Adrenal gland (tissue), 12 donors: Measurements from ENCODE around the gene AXIN1. TPM values are rescaled to one million over a fixed set of nuclear protein-coding genes. Genes with fewer than 3 reads are reported as not detected.

ENCODE experiments used
- DNase-seq, 7 donors: peaks; one replicate each; pipeline ENCODE4 v3.0.0-alpha.2; 2019 to 2020
- H3K27ac ChIP-seq, 5 donors: fragments of 200-600 bp; sonication (generic) in 4 of 5; 1 replicate in 3 of 5; 2 replicates in 2 of 5; pipeline versions ENCODE4 v1.5.1 to v1.8.0; 2016 to 2020; ENCODE audit warnings: mild to moderate bottlenecking in 1 of 5
- H3K27me3 ChIP-seq: fragments of 200-600 bp; 2 replicates; pipeline ENCODE4 v1.8.0; 2021
- H3K36me3 ChIP-seq, 2 donors: fragments of 200-600 bp; replicated peaks in 1 of 2; 1 replicate in 1 of 2; 2 replicates in 1 of 2; pipeline versions ENCODE4 v1.5.1 to v1.8.0; 2018 to 2022
- H3K4me1 ChIP-seq, 2 donors: fragments of 200-600 bp; replicated peaks in 1 of 2; 1 replicate in 1 of 2; 2 replicates in 1 of 2; pipeline versions ENCODE4 v1.5.1 to v1.8.0; 2018 to 2021
- H3K4me3 ChIP-seq, 4 donors: fragments of 200-600 bp; sonication (generic) in 3 of 4; one replicate each; pipeline ENCODE4 v1.5.1; 2016 to 2018
- H3K9me3 ChIP-seq, 3 donors: fragments of 200-600 bp; sonication (generic) in 1 of 3; replicated peaks in 1 of 3; 1 replicate in 2 of 3; 2 replicates in 1 of 3; pipeline versions ENCODE4 v1.5.1 to v1.8.0; 2016 to 2021
- POLR2A ChIP-seq, 2 donors: fragments of 450-650 bp; IDR thresholded peaks; one replicate each; pipeline ENCODE4 v1.6.1; 2017; ENCODE audit warnings: antibody characterized with exemption in 2 of 2, mild to moderate bottlenecking in 2 of 2, moderate library complexity in 1 of 2
- WGBS, 4 donors: extraction: QIAGEN DNeasy Blood & Tissue Kit in 2 of 4; methylation state at CpG; one replicate each; pipeline versions ENCODE4 v1.1.5 to v1.1.7; 2013 to 2017; 5-methylcytosine and 5-hydroxymethylcytosine counted together
- intact Hi-C, 2 donors: fragments of 100-400 bp; cut with DNase I; formaldehyde crosslinking; loops; one replicate each; pipeline versions ENCODE4 v1.14.1 to v1.15.0; 2022 to 2023
- polyA plus RNA-seq, 3 donors: library from polyadenylated mRNA; stranded (reverse); fragments of 200-250 nt in 2 of 3; fragments of 350-450 nt in 1 of 3; fragmentation: Illumina TruSeq in 1 of 3; extraction: RNeasy Lipid Tissue Mini Kit (QIAGEN cat#74804) in 1 of 3; gene quantifications; one replicate each; pipeline ENCODE4 v1.2.3, GENCODE V29; 2013 to 2014
- total RNA-seq, 9 donors: library from RNA; depleted of rRNA in 4 of 9; stranded (reverse); fragments of >200 nt in 4 of 9; fragments of 120-200 nt in 1 of 9; fragmentation: NEBNext Ultra II Directional in 1 of 9; extraction: Animal tissue kit (Norgen Biotek cat#: 25700) in 1 of 9; gene quantifications; one replicate each; pipeline versions ENCODE4 v1.1.0 to v1.2.4, GENCODE V29; 2013 to 2023
- TF ChIP-seq, protein P1 (sequence below), 6 experiments: fragments of 450-650 bp in 4 of 6; fragments of 200-600 bp in 2 of 6; sonication (generic) in 1 of 6; IDR thresholded peaks; 1 replicate in 5 of 6; 2 replicates in 1 of 6; pipeline versions ENCODE4 v1.5.1 to v1.8.0; 2016 to 2021; ENCODE audit warnings: antibody characterized with exemption in 6 of 6, mild to moderate bottlenecking in 2 of 6, moderate library complexity in 1 of 6
- donor health status: healthy with polysubstance abuse.
- donor health status: Bipolar disorder and iron deficiency.
- donor health status: DM: yes; HTN: yes; CAD: no.
- donor health status: DM: no; HTN: no; CAD: no.
- donor health status: DM: no; HTN: no; CAD: no.
- donor health status: DM: yes; HTN: yes; CAD: no.

AXIN1 gene
- total and polyA plus RNA-seq, 12 donors = 5.6 to 22.4 (median 16.2) TPM

DNA sequence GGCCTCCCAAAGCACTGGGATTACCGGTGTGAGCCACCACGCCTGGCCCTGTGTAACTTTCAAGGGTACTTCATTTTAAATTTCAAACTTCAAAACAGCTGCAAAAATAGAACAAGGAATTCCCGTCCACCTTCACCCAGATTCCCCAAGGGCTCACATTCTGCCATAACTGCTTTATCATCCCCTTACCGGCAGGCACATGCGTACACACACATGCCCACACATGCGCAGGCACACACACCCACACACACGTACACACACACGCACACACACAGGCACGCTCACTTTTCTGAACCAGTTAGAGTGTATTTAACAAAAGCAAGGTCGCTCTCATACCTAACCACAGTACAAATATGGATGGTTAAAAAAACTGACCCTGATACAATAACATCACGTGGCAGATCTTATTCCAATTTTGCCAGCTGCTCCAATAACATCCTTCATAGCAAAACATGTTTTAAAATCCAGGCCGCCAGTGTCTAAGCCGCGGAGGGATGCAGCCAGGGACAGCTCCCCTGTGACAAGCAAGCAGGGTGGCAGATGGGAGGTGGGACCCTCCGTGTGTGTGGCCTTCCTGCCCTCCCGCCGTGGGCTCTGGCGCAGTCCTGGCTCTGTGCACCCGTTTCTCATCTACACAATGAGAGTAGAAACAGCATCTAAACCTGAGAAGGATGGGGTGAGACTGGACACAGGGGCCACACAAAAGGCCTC, 46.5 kb downstream of the AXIN1 start:
- WGBS, 4 donors = 60 to 78% (median 73%) methylated on average over 16 to 19 of the region's 19 CpGs
- peaks cover 0 to 5% of the 10 kb centered on the region in 2 donors for H3K36me3 ChIP-seq

DNA sequence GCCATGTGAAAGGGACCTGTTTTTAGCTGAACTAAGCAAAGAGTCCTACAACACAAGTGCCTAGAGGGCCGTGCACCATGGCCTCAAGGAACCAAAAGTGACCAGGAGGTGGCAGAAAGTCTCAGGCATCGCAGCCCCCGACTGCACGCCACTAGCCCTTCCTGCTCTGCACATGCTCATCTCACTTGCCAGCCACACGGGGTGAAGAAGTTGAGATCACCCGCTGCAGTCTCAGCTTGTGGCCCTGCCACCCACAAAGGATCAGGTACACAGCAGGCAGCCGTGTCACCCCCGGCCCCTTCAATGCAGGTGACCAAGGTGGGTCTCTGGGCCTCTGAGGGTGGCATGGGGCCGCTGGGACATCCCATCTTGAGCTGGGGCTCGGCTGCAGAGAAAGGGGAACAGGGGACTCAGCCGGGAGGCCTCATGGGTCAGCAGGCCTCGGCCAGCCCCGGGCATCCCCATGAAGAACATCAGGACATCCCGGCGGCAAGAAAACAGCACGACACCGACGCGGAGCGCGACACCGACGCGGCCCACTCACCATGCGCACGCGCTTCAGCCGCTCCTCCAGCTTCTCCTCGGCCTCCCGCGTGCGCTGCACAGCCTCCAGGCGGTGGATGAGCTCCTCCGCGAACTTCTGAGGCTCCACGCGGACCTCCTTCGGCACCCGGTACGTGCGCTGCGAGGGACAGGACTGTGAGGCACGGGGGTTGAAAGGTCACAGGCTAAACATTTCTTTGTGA, 48.6 kb downstream of the AXIN1 start:
- Histone ChIP-seq H3K4me3 (no peak overlapping the region), H3K27ac (no peak overlapping the region), H3K4me1 (peaks cover 0 to 8% of the 10 kb centered on the region in 2 donors), H3K9me3 (no peaks in the 10 kb centered on the region), H3K27me3 (no peaks in the 10 kb centered on the region), H3K36me3 (peaks cover 0 to 5% of the 10 kb centered on the region in 2 donors)
- TF ChIP-seq POLR2A (IDR thresholded peaks at IDR 0.05) = no peak
- TF ChIP-seq, protein P1, sequence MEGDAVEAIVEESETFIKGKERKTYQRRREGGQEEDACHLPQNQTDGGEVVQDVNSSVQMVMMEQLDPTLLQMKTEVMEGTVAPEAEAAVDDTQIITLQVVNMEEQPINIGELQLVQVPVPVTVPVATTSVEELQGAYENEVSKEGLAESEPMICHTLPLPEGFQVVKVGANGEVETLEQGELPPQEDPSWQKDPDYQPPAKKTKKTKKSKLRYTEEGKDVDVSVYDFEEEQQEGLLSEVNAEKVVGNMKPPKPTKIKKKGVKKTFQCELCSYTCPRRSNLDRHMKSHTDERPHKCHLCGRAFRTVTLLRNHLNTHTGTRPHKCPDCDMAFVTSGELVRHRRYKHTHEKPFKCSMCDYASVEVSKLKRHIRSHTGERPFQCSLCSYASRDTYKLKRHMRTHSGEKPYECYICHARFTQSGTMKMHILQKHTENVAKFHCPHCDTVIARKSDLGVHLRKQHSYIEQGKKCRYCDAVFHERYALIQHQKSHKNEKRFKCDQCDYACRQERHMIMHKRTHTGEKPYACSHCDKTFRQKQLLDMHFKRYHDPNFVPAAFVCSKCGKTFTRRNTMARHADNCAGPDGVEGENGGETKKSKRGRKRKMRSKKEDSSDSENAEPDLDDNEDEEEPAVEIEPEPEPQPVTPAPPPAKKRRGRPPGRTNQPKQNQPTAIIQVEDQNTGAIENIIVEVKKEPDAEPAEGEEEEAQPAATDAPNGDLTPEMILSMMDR (IDR thresholded peaks at IDR 0.05) = no peak
- 89 to 96% (median 94%) methylated on average over 34 to 43 of the region's 43 CpGs for WGBS, 4 donors
- DNase-seq = peak in 1 of 7 donors; percentile 16
- intact Hi-C loops = loop anchor here in 1 of 2 donors (10.0 kb wide), 1 partner anchor 191 kb away; no protein-coding TSS in a partner anchor

More for the DNA sequence above, 46.5 kb downstream of the AXIN1 start:
- Histone ChIP-seq H3K9me3 (no peaks in the 10 kb centered on the region), H3K4me3 (no peak overlapping the region), H3K27ac (peak overlapping the region in 2 of 5 donors; percentile 65 to 74), H3K4me1 (peaks cover 0 to 8% of the 10 kb centered on the region in 2 donors), H3K27me3 (no peaks in the 10 kb centered on the region)
- peak in 5 of 7 donors; percentile 34 to 67 (median 50) for DNase-seq
- no peak for TF ChIP-seq POLR2A (IDR thresholded peaks at IDR 0.05)
- TF ChIP-seq, protein P1 (IDR thresholded peaks at IDR 0.05) = no peak
- intact Hi-C loops = loop anchor here in 1 of 2 donors (10.0 kb wide), 1 partner anchor 189 kb away; no protein-coding TSS in a partner anchor

DNA sequence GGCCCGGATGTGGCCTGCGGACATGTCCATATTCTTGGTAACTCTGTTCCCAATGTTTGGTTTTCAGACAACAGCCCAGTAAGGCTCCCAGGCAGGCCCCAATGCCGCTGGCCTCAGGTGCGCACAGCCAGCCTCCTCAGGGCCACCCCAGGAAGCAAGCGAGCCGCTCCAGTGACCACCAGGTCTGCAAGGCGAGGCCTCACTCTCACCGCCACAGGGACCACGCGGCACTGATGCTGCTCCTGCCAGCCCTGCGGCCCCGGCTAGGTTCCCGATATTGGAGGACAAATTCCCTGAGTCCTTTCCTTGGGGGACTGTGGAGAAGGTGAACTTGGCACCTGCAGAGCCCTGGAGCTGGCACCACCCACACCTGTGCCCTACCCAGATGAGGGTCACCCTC, 50.6 kb downstream of the AXIN1 start:
- intact Hi-C loops = loop anchor here in 1 of 2 donors (10.0 kb wide), 1 partner anchor 193 kb away; no protein-coding TSS in a partner anchor
- Histone ChIP-seq H3K27me3 (no peaks in the 10 kb centered on the region), H3K4me1 (peaks cover 0 to 8% of the 10 kb centered on the region in 2 donors), H3K36me3 (peaks cover 0 to 4% of the 10 kb centered on the region in 2 donors), H3K9me3 (no peaks in the 10 kb centered on the region), H3K4me3 (no peak overlapping the region), H3K27ac (no peak overlapping the region)
- DNase-seq = no peak
- 91 to 100% (median 95%) methylated on average over 2 to 13 of the region's 13 CpGs; no CpG with 5 or more reads in 1 of the 4 donors for WGBS, 4 donors
- TF ChIP-seq, protein P1 (IDR thresholded peaks at IDR 0.05) = no peak
- no peak for TF ChIP-seq POLR2A (IDR thresholded peaks at IDR 0.05)

DNA sequence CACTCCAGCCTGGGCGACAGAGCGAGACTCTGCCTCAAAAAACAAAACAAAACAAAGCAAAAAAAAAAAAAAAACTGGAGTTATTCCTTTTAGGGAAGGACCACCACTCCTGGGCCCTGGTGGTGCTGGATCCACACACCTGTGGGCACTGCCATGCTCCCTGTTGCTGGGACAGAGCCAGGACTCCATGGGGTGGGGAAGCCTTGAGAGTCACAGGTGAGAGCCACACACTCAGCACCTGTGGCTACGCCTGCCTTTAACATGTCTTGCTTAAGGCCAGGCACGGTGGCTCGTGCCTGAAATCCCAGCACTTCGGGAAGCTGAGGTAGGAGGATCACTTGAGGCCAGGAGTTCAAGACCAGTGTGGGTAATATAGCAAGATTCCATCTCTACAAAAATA, 51.3 kb downstream of the AXIN1 start:
- no peak for DNase-seq
- Histone ChIP-seq H3K36me3 (peaks cover 0 to 11% of the 10 kb centered on the region in 2 donors), H3K4me3 (no peak overlapping the region), H3K27me3 (no peaks in the 10 kb centered on the region), H3K9me3 (no peaks in the 10 kb centered on the region), H3K27ac (no peak overlapping the region), H3K4me1 (peaks cover 0 to under 1% of the 10 kb centered on the region in 2 donors)
- 93 to 100% (median 96%) methylated on average over 4 to 6 of the region's 6 CpGs for WGBS, 4 donors
- TF ChIP-seq, protein P1 (IDR thresholded peaks at IDR 0.05) = no peak
- no peak for TF ChIP-seq POLR2A (IDR thresholded peaks at IDR 0.05)
- intact Hi-C loops = loop anchor here in 1 of 2 donors (10.0 kb wide), 1 partner anchor 194 kb away; no protein-coding TSS in a partner anchor
